ENCODE results near the gene NYNRIN. TPM values are rescaled to one million over a fixed set of nuclear protein-coding genes. Genes with fewer than 3 reads are reported as not detected.

Gene NYNRIN
- total RNA-seq, 4 donors from 2014 or later = 6.9 to 19.9 (median 11.5) TPM

DNA sequence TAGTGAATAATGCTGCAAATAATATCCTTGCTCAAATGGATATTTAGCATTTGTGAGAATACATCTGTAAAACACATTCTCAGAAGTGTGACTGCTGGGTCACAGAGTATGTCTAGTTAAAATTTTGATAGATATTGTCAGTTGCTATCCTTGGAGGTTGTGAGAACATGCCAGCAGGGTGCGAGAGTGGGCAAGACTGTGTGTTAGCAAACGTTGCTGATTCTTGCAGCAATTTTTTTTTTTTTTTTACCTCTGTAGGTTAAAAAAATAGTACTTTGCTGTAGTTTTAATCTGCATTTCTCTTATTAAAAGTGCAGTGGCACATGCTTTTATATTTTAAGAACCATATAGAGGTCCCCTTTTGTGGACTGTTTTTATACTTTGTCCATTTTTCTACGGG is 4.5 kb upstream of the NYNRIN start:
- TF ChIP-seq POLR2A (IDR thresholded peaks at IDR 0.05) = no peak
- no peak for TF ChIP-seq POLR2AphosphoS5 (IDR thresholded peaks at IDR 0.05)
- TF ChIP-seq, protein P1, sequence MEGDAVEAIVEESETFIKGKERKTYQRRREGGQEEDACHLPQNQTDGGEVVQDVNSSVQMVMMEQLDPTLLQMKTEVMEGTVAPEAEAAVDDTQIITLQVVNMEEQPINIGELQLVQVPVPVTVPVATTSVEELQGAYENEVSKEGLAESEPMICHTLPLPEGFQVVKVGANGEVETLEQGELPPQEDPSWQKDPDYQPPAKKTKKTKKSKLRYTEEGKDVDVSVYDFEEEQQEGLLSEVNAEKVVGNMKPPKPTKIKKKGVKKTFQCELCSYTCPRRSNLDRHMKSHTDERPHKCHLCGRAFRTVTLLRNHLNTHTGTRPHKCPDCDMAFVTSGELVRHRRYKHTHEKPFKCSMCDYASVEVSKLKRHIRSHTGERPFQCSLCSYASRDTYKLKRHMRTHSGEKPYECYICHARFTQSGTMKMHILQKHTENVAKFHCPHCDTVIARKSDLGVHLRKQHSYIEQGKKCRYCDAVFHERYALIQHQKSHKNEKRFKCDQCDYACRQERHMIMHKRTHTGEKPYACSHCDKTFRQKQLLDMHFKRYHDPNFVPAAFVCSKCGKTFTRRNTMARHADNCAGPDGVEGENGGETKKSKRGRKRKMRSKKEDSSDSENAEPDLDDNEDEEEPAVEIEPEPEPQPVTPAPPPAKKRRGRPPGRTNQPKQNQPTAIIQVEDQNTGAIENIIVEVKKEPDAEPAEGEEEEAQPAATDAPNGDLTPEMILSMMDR (IDR thresholded peaks at IDR 0.05) = no peak
- no peak for TF ChIP-seq EP300 (IDR thresholded peaks at IDR 0.05)
- Histone ChIP-seq H3K27me3 (peaks cover 5% of the 10 kb centered on the region), H3K4me3 (no peak overlapping the region), H3K36me3 (no peaks in the 10 kb centered on the region), H3K27ac (no peak overlapping the region), H3K4me1 (peaks cover 0 to 22% (median 6%) of the 10 kb centered on the region in 3 donors), H3K9me3 (no peaks in the 10 kb centered on the region)
- WGBS, 2 donors (ENCODE audit: low coverage in 1 of 2) = 49 to 50% methylated on average over 3 of the region's 3 CpGs
- ATAC-seq = no peak

DNA sequence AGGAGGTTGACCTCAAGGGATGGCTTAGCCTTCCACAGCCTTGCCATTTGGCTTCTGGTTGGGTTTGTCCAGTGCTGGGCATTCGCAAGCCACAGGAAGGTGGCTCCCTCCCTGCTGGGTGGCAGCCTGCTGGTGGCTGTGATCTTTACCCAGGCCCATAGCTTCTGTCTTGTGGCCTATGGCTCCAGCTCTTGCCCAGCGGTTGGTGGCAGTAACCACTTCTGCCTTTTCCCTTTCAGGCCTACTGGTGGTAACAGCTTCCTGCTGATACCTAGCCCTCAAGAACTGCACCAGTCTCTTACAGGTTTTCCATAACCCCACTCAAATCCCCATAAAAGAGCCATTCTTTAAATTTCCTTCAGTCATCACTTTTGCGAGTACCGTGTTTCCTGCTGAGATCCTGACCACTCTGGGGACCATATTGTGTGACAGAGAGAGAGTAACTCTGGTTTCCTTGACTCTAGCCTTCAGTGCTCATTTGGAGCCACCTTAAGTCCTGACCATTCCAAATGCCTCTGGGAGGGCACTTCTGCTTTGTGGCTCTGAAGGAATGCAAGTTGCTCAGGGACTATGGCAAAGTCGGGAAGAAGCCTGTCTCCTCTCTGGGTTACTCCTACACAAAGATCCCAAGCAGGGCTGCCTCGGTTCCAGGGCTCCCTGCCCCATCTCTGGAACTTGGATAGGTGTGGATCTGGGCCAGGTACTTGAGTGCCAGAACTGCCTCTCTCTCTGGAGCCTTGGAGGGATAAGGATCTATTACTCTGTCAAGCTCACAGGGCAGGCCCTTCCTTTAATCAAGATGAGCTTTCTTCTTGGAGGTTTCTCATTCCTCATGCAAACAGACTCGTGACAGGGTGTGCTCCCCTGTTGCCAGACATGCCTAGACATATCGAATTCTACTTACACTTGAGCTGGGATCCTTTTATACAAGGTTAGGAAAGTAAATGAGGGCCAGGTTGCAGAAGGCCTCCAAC is 2.9 kb upstream of the NYNRIN start:
- H3K36me3 ChIP-seq = no peaks in the 10 kb centered on the region
- no peak overlapping the region for H3K27ac ChIP-seq
- TF ChIP-seq EP300 (IDR thresholded peaks at IDR 0.05) = no peak
- TF ChIP-seq, protein P1 (IDR thresholded peaks at IDR 0.05) = no peak
- no peak for TF ChIP-seq POLR2A (IDR thresholded peaks at IDR 0.05)
- TF ChIP-seq POLR2AphosphoS5 (IDR thresholded peaks at IDR 0.05) = no peak
- H3K27me3 ChIP-seq = peaks cover 5% of the 10 kb centered on the region
- H3K4me3 ChIP-seq = no peak overlapping the region
- 50 to 61% methylated on average over 2 to 7 of the region's 8 CpGs for WGBS, 2 donors (ENCODE audit: low coverage in 1 of 2)
- H3K9me3 ChIP-seq = no peaks in the 10 kb centered on the region
- no peak for ATAC-seq
- peaks cover 0 to 34% (median 18%) of the 10 kb centered on the region in 3 donors for H3K4me1 ChIP-seq

DNA sequence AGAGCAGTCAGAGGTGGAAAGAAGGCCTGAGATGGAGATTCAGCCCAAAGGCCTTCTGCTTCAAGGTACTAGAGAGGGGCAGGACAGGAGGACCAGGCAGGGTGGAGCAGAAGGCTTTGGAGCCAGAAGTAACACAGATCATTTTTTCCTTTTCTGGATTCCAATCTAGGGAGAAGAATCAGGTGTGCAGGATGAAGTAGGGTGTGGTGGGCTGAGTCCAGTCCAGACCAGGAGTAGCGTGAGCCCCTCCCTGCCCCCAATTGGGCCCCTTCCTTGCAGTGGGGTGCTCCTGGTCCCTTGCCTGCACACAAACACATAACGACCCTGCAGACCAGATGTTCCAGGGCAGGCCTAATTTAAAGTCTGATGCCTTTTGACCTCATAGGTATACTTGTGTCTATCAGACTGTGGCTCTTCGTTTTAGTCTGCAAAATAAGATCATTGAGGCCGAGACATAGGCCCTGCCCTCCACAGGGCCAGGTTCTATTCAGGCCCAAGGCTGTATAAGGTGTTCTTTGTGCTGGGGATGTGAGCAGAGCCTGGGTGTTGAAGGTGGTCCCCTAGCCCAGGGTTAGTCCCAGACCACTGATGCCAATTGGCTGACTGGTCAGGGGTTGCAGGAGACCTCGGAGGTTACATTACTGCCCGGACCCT is 1.0 kb upstream of the NYNRIN start:
- peak overlapping the region in 1 of 2 donors; percentile 85 for H3K4me3 ChIP-seq
- TF ChIP-seq POLR2AphosphoS5 (IDR thresholded peaks at IDR 0.05) (no peak), EP300 (IDR thresholded peaks at IDR 0.05) (no peak)
- TF ChIP-seq, protein P1 (IDR thresholded peaks at IDR 0.05) = no peak
- H3K27ac ChIP-seq = peak overlapping the region in 3 of 4 donors; percentile 77 to 82 (median 79)
- WGBS, 2 donors (ENCODE audit: low coverage in 1 of 2) = 31% methylated on average over 5 of the region's 6 CpGs; no CpG with 5 or more reads in 1 of the 2 donors
- peaks cover 0 to 53% (median 27%) of the 10 kb centered on the region in 3 donors for H3K4me1 ChIP-seq
- ATAC-seq = no peak
- H3K27me3 ChIP-seq = no peaks in the 10 kb centered on the region
- no peaks in the 10 kb centered on the region for H3K36me3 ChIP-seq
- H3K9me3 ChIP-seq = no peaks in the 10 kb centered on the region

- Histone ChIP-seq H3K36me3 (no peaks in the 10 kb centered on the region), H3K4me1 (peaks cover 0 to 58% (median 29%) of the 10 kb centered on the region in 3 donors), H3K27ac (peak overlapping the region; percentile 7 to 82 (median 78)), H3K4me3 (peak overlapping the region; percentile 80 to 85), H3K9me3 (no peaks in the 10 kb centered on the region), H3K27me3 (no peaks in the 10 kb centered on the region)
- WGBS, 2 donors (ENCODE audit: low coverage in 1 of 2) = 0% methylated on average over 3 of the region's 7 CpGs; no CpG with 5 or more reads in 1 of the 2 donors
- TF ChIP-seq, protein P1 (IDR thresholded peaks at IDR 0.05) = no peak
- TF ChIP-seq EP300 (IDR thresholded peaks at IDR 0.05) (no peak), POLR2AphosphoS5 (IDR thresholded peaks at IDR 0.05) (no peak), POLR2A (IDR thresholded peaks at IDR 0.05) (no peak)
- ATAC-seq = peak; percentile 22
Observed at GRCh38 chr14:24398293-24398652, 530 bp upstream of the NYNRIN start.
